Measurements from ENCODE around the gene GSTO1.

DNA sequence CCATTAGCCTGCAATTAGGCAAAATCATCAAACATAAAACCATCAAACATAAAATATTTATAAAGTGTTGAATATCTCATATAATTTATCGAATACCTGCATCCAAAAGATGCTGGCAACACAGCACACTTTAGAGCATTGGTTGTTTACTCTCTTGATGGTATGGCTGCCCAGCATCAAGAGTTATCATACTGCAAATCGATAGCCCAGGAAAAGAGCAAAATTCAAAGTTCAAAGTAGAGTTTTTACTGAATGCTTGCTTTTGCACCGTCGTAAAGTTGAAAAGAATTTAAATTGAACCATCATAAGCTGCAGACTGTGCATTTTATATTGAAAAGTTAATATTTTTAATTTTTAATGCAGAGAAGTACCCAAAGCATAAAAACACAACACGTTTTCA is 10.1 kb downstream of the GSTO1 start:
- TF ChIP-seq, protein P1, sequence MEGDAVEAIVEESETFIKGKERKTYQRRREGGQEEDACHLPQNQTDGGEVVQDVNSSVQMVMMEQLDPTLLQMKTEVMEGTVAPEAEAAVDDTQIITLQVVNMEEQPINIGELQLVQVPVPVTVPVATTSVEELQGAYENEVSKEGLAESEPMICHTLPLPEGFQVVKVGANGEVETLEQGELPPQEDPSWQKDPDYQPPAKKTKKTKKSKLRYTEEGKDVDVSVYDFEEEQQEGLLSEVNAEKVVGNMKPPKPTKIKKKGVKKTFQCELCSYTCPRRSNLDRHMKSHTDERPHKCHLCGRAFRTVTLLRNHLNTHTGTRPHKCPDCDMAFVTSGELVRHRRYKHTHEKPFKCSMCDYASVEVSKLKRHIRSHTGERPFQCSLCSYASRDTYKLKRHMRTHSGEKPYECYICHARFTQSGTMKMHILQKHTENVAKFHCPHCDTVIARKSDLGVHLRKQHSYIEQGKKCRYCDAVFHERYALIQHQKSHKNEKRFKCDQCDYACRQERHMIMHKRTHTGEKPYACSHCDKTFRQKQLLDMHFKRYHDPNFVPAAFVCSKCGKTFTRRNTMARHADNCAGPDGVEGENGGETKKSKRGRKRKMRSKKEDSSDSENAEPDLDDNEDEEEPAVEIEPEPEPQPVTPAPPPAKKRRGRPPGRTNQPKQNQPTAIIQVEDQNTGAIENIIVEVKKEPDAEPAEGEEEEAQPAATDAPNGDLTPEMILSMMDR (IDR thresholded peaks at IDR 0.05): no peak
- no peak for TF ChIP-seq POLR2A (IDR thresholded peaks at IDR 0.05)
